GM12878 (cell line): ENCODE results near the gene SHOC2. TPM values are rescaled to one million over a fixed set of nuclear protein-coding genes. Genes with fewer than 3 reads are reported as not detected.

Source experiments
- ATAC-seq: fragments of 200-7000 bp; cut with Tn5 transposase; 3 replicates; pipeline ENCODE4 v1.9.1; 2020; ENCODE audit warnings: mild to moderate bottlenecking, moderate library complexity
- BruUV-seq: library from RNA; stranded (reverse); fragments of 400-500 nt; replicated peaks from 2 replicates; lab custom pipeline; 2021; lab: Mats Ljungman, UMichigan
- CTCF ChIA-PET: fragments of 300-600 bp; sonication (Branson Sonifier 250); formaldehyde crosslinking; extraction: SDS; loops from one replicate; lab custom pipeline; 2021; ENCODE audit warnings: inconsistent platforms; lab: Yijun Ruan, JAX
- POLR2A ChIA-PET: fragments of 350-600 bp; formaldehyde crosslinking; extraction: SDS; loops from one replicate; lab custom pipeline; 2021; ENCODE audit warnings: inconsistent platforms; lab: Charles Lee
- RAD21 ChIA-PET: fragments of 300-600 bp; sonication (Branson Sonifier 250); formaldehyde crosslinking; loops from one replicate; lab custom pipeline; 2023; ENCODE audit warnings: antibody characterized with exemption; ENCODE audit not compliant: unreplicated experiment; lab: Charles Lee
- SMC1A ChIA-PET: fragments of 300-600 bp; sonication (Branson Sonifier 250); formaldehyde crosslinking; loops from one replicate; lab custom pipeline; 2023; ENCODE audit not compliant: unreplicated experiment, uncharacterized antibody; lab: Charles Lee
- DNase-seq: peaks from one replicate; pipeline ENCODE4 v3.0.0-alpha.2; 2011; ENCODE audit warnings: low read depth, low spot score
- FAIRE-seq: peaks from 3 replicates; lab custom pipeline; 2011; peaks lifted over from hg19 to GRCh38; lab: Jason Lieb, UNC
- H2AFZ ChIP-seq: 2 replicates; pipeline ENCODE4 v1.6.0; 2011; ENCODE audit warnings: low read depth, low read length, control low read depth; ENCODE audit not compliant: control insufficient read depth
- H3K27ac ChIP-seq: 2 replicates; pipeline ENCODE4 v1.5.1; 2011; ENCODE audit warnings: control low read depth; ENCODE audit not compliant: control insufficient read depth, insufficient read depth
- H3K27me3 ChIP-seq, 2 experiments: replicated peaks in 1 of 2; 2 replicates each; pipeline versions ENCODE4 v1.6.0 to v1.6.1; 2011; ENCODE audit warnings: low read length in 1 of 2; ENCODE audit not compliant: control insufficient read depth in 2 of 2, insufficient read depth in 2 of 2
- H3K36me3 ChIP-seq, 2 experiments: 2 replicates each; pipeline ENCODE4 v1.5.1; 2011; ENCODE audit warnings: low read length in 1 of 2; ENCODE audit not compliant: control insufficient read depth in 2 of 2, insufficient read depth in 2 of 2
- H3K4me1 ChIP-seq: 2 replicates; pipeline ENCODE4 v1.6.1; 2011; ENCODE audit warnings: mild to moderate bottlenecking, low read length, moderate library complexity, mixed read lengths; ENCODE audit not compliant: control insufficient read depth, insufficient read depth
- H3K4me2 ChIP-seq: 2 replicates; pipeline ENCODE4 v1.6.0; 2011; ENCODE audit warnings: control low read depth; ENCODE audit not compliant: control insufficient read depth, insufficient read depth
- H3K4me3 ChIP-seq: fragments of 200-600 bp; sonication (generic); 2 replicates; pipeline ENCODE4 v1.5.1; 2016
- H3K79me2 ChIP-seq: 2 replicates; pipeline ENCODE4 v1.6.0; 2011; ENCODE audit warnings: low read length; ENCODE audit not compliant: control insufficient read depth, insufficient read depth
- H3K9ac ChIP-seq: 2 replicates; pipeline ENCODE4 v1.8.0; 2011; ENCODE audit warnings: low read length, control low read depth, mixed read lengths; ENCODE audit not compliant: control insufficient read depth, insufficient read depth
- H3K9me3 ChIP-seq: replicated peaks from 3 replicates; pipeline ENCODE4 v1.5.1; 2011; ENCODE audit warnings: mild to moderate bottlenecking, low read length; ENCODE audit not compliant: control insufficient read depth, insufficient read depth
- H4K20me1 ChIP-seq: 2 replicates; pipeline ENCODE4 v1.6.0; 2011; ENCODE audit not compliant: control insufficient read depth, insufficient read depth
- ASH2L ChIP-seq: fragments of 300-600, 200-600 bp; sonication (generic); IDR thresholded peaks from 2 replicates; pipeline ENCODE4 v1.6.1; 2017; ENCODE audit warnings: low read depth, mild to moderate bottlenecking, borderline replicate concordance
- BCL3 ChIP-seq: IDR thresholded peaks from 2 replicates; pipeline ENCODE4 v1.6.1; 2011; ENCODE audit warnings: borderline replicate concordance, low read depth, mild to moderate bottlenecking, moderate library complexity, low read length; ENCODE audit not compliant: insufficient read depth, poor library complexity, severe bottlenecking
- CBFB ChIP-seq: IDR thresholded peaks from 2 replicates; pipeline ENCODE4 v1.6.1; 2016; ENCODE audit warnings: antibody characterized with exemption, low read depth
- CHD2 ChIP-seq: IDR thresholded peaks from 2 replicates; pipeline ENCODE4 v1.6.1; 2011; ENCODE audit warnings: low read depth, low read length, improper control_type of control experiment, borderline replicate concordance
- E2F4 ChIP-seq: IDR thresholded peaks from 2 replicates; pipeline ENCODE4 v1.6.1; 2012; ENCODE audit warnings: low read depth, low read length, improper control_type of control experiment
- EZH2 ChIP-seq: IDR thresholded peaks from 2 replicates; pipeline ENCODE4 v1.6.1; 2012; ENCODE audit warnings: low read depth, mild to moderate bottlenecking, control low read depth, inconsistent platforms, low read length, borderline replicate concordance; ENCODE audit not compliant: control insufficient read depth
- IRF3 ChIP-seq: fragments of 450-650 bp; IDR thresholded peaks from 2 replicates; pipeline ENCODE4 v1.6.1; 2014; ENCODE audit warnings: mild to moderate bottlenecking
- JUNB ChIP-seq: IDR thresholded peaks from 2 replicates; pipeline ENCODE4 v1.6.1; 2016; ENCODE audit warnings: antibody characterized with exemption, mild to moderate bottlenecking
- KDM1A ChIP-seq: fragments of 200-600 bp; sonication (generic); IDR thresholded peaks from 2 replicates; pipeline ENCODE4 v1.6.1; 2016; ENCODE audit warnings: borderline replicate concordance
- MTA2 ChIP-seq: fragments of 450-650 bp; IDR thresholded peaks from 2 replicates; pipeline ENCODE4 v1.6.1; 2016; ENCODE audit warnings: low read depth, mild to moderate bottlenecking, moderate library complexity
- MTA3 ChIP-seq: IDR thresholded peaks from 2 replicates; pipeline ENCODE4 v1.6.1; 2012; ENCODE audit warnings: low read length, inconsistent platforms, borderline replicate concordance
- NFYB ChIP-seq: IDR thresholded peaks from 2 replicates; pipeline ENCODE4 v1.6.1; 2011; ENCODE audit warnings: low read depth, mild to moderate bottlenecking, low read length, improper control_type of control experiment, moderate library complexity; ENCODE audit not compliant: insufficient read depth
- NR2F1 ChIP-seq: fragments of 450-650 bp; conservative IDR thresholded peaks from 2 replicates; pipeline ENCODE4 v1.6.1; 2017; ENCODE audit warnings: mild to moderate bottlenecking
- POLR2AphosphoS2 ChIP-seq: IDR thresholded peaks from 2 replicates; pipeline ENCODE4 v1.6.1; 2011; ENCODE audit warnings: low read depth, mild to moderate bottlenecking, low read length, improper control_type of control experiment, moderate library complexity
- SUZ12 ChIP-seq: fragments of 200-600 bp; sonication (generic); IDR thresholded peaks from one replicate; pipeline ENCODE4 v1.6.1; 2018; ENCODE audit warnings: antibody characterized with exemption, mild to moderate bottlenecking; ENCODE audit not compliant: unreplicated experiment
- TAF1 ChIP-seq: IDR thresholded peaks from 2 replicates; pipeline ENCODE4 v1.6.1; 2011; ENCODE audit warnings: mild to moderate bottlenecking, low read depth, low read length, borderline replicate concordance
- ZNF384 ChIP-seq: IDR thresholded peaks from 2 replicates; pipeline ENCODE4 v1.6.1; 2012; ENCODE audit warnings: low read depth, mild to moderate bottlenecking, low read length, improper control_type of control experiment, borderline replicate concordance
- ZNF687 ChIP-seq: fragments of 450-650 bp; IDR thresholded peaks from 2 replicates; pipeline ENCODE4 v1.6.1; 2017; ENCODE audit warnings: mild to moderate bottlenecking, moderate library complexity
- ZSCAN29 ChIP-seq: fragments of 450-650 bp; IDR thresholded peaks from 2 replicates; pipeline ENCODE4 v1.6.1; 2017; ENCODE audit warnings: mild to moderate bottlenecking, moderate library complexity
- in situ Hi-C: fragments of 300-500 bp; cut with MboI; formaldehyde crosslinking; loops from 9 replicates; pipeline ENCODE4 v1.14.3; 2018; ENCODE audit warnings: mixed read lengths
- intact Hi-C: fragments of 100-400 bp; cut with micrococcal nuclease; formaldehyde crosslinking; loops from one replicate; pipeline ENCODE4 v1.14.2; 2022; ENCODE audit not compliant: unreplicated experiment
- polyA plus RNA-seq, 11 experiments: library from polyadenylated mRNA; depleted of rRNA in 4 of 11; unstranded in 6 of 11; stranded (reverse) in 5 of 11; fragments of >200 nt; fragmentation: Nextera tagmentation in 4 of 11; fragmentation: Illumina TruSeq in 1 of 11; extraction: Ambion mirVana in 4 of 11; extraction: Trizol in 1 of 11; gene quantifications; 1 replicate in 1 of 11; 2 replicates in 10 of 11; pipeline versions ENCODE4 v1.2.1 to v1.2.3, GENCODE V29; 2011 to 2016; ENCODE audit warnings: inconsistent platforms in 2 of 11, missing spikeins in 2 of 11, low read depth in 1 of 11
- total RNA-seq, 4 experiments: library from RNA; depleted of rRNA in 3 of 4; stranded (reverse); fragments of >200 nt in 3 of 4; fragmentation: Illumina TruSeq in 1 of 4; extraction: Trizol in 1 of 4; gene quantifications; 2 replicates each; pipeline versions ENCODE4 v1.2.1 to v1.2.3, GENCODE V29; 2013 to 2021

Gene SHOC2
- total and polyA plus RNA-seq, 10 of the 15 experiments (the other 5 are each of a cell fraction or from before 2014, with no cell fraction given), result 24.8 to 65.3 (median 42.6) TPM

GRCh38 chr10:110971638-110972037 is 52.2 kb downstream of the SHOC2 start:
- ChIA-PET RAD21 (no interaction called here), CTCF (no interaction called here), SMC1A (interaction anchor here (1.1 kb wide), 1 partner anchor 45 kb away, joined by 4 read pairs; no protein-coding TSS in a partner anchor), POLR2A (interaction anchor here (0.6 kb wide), 1 partner anchor 1141 kb away, joined by 3 read pairs; no protein-coding TSS in a partner anchor)
- DNase-seq (no peak), ATAC-seq (no peak), FAIRE-seq (no peak)
- H3K27ac ChIP-seq, result no peak overlapping the region
- H3K4me1 ChIP-seq, result peaks cover 6% of the 10 kb centered on the region; the same call in 1 of the 2 replicates
- H3K27me3 ChIP-seq, result no peaks in the 10 kb centered on the region
- H3K4me3 ChIP-seq, result no peak overlapping the region
- H4K20me1 ChIP-seq, result no peaks in the 10 kb centered on the region
- no TSS peak for BruUV-seq
- peaks cover 85% of the 10 kb centered on the region for H3K79me2 ChIP-seq
- peaks cover 0 to 3% of the 10 kb centered on the region in 2 experiments; a peak in 1 of 4 replicates for H3K36me3 ChIP-seq
- no peak overlapping the region for H3K9ac ChIP-seq
- H2AFZ ChIP-seq, result no peak overlapping the region
- intact Hi-C loops, result no loop called here
- in situ Hi-C loops, result no loop called here
- peaks cover 7% of the 10 kb centered on the region for H3K9me3 ChIP-seq
- TF ChIP-seq EZH2 (no peak), NR2F1 (no peak), MTA2 (no peak), BCL3 (no peak), ZNF384 (no peak), CBFB (no peak), CHD2 (no peak), JUNB (no peak), NFYB (no peak), ZSCAN29 (no peak), E2F4 (no peak), SUZ12 (no peak), KDM1A (no peak), TAF1 (no peak), IRF3 (no peak), ASH2L (no peak), MTA3 (no peak), ZNF687 (no peak), POLR2AphosphoS2 (no peak)
- TF ChIP-seq, all 136 proteins: peak for 0
- no peak overlapping the region for H3K4me2 ChIP-seq
